Measurements from ENCODE around the gene PRPF40B. TPM values are rescaled to one million over a fixed set of nuclear protein-coding genes. Genes with fewer than 3 reads are reported as not detected.
A peak's percentile ranks its signal among the peaks of the same experiment; 100 is the strongest.

The PRPF40B gene
- 10 to 100 TPM in 3 of 4 donors, 1 to 10 TPM in 1; 3.7 to 18.2 (median 15.5) TPM for total RNA-seq

GRCh38 chr12:49623142-49623904 lies at the start of gene PRPF40B:
Gene PRPF40B, plus strand, starts transcription at chr12:49623561. Its CDS starts 30 bp downstream, at chr12:49623591.
- Histone ChIP-seq H3K4me3 (peak within 1 kb of the TSS; percentile 52 to 73 (median 68)), H3K9me3 (no peaks in the 10 kb centered on the region), H3K27ac (peak within 1 kb of the TSS; percentile 44 to 80 (median 76)), H3K4me1 (peaks cover 0 to 16% (median 9%) of the 10 kb centered on the region in 4 donors), H3K27me3 (no peaks in the 10 kb centered on the region), H3K36me3 (no peaks in the 10 kb centered on the region)
- peak; percentile 25 to 59 (median 48) for TF ChIP-seq CTCF (IDR thresholded peaks at IDR 0.05)
- TF ChIP-seq POLR2A (IDR thresholded peaks at IDR 0.05): peak; percentile 71 to 86
- peak; percentile 85 to 94 (median 91) for DNase-seq

- Histone ChIP-seq H3K4me3 (no peak overlapping the region), H3K4me1 (peaks cover 0 to 3% (median 0%) of the 10 kb centered on the region in 4 donors), H3K27me3 (no peaks in the 10 kb centered on the region), H3K27ac (no peak overlapping the region), H3K36me3 (no peaks in the 10 kb centered on the region), H3K9me3 (no peaks in the 10 kb centered on the region)
- TF ChIP-seq CTCF (IDR thresholded peaks at IDR 0.05) (no peak), POLR2A (IDR thresholded peaks at IDR 0.05) (no peak)
- no peak for DNase-seq
Measured at GRCh38 chr12:49577589-49578315, 45.6 kb upstream of the PRPF40B start.

GRCh38 chr12:49578471-49579112 lies 44.8 kb upstream of the PRPF40B start:
- Histone ChIP-seq H3K4me1 (peaks cover 0 to 5% (median 0%) of the 10 kb centered on the region in 4 donors), H3K4me3 (no peak overlapping the region), H3K27me3 (no peaks in the 10 kb centered on the region), H3K36me3 (no peaks in the 10 kb centered on the region), H3K9me3 (no peaks in the 10 kb centered on the region), H3K27ac (no peak overlapping the region)
- DNase-seq: no peak
- TF ChIP-seq POLR2A (IDR thresholded peaks at IDR 0.05) (no peak), CTCF (IDR thresholded peaks at IDR 0.05) (no peak)

- no peak overlapping the region for H3K4me3 ChIP-seq
Measured at GRCh38 chr12:49580572-49581535, 42.5 kb upstream of the PRPF40B start.

More at GRCh38 chr12:49580572-49581535, 42.5 kb upstream of the PRPF40B start:
- no peak overlapping the region for H3K27ac ChIP-seq
- H3K36me3 ChIP-seq: no peaks in the 10 kb centered on the region
- peak; percentile 27 to 73 (median 68) for TF ChIP-seq CTCF (IDR thresholded peaks at IDR 0.05)
- no peak for TF ChIP-seq POLR2A (IDR thresholded peaks at IDR 0.05)
- H3K27me3 ChIP-seq: no peaks in the 10 kb centered on the region
- no peaks in the 10 kb centered on the region for H3K9me3 ChIP-seq
- peak; percentile 56 to 88 (median 57) for DNase-seq
- H3K4me1 ChIP-seq: peaks cover 0 to 5% (median 0%) of the 10 kb centered on the region in 4 donors
